Panc1 (cell line): ENCODE measurements around the gene ADGRB3. TPM values are rescaled to one million over a fixed set of nuclear protein-coding genes. Genes with fewer than 3 reads are reported as not detected.

Experiments
- ATAC-seq: fragments of 200-7000 bp; cut with Tn5 transposase; 2 replicates; pipeline ENCODE4 v1.9.1; 2020; ENCODE audit warnings: mild to moderate bottlenecking, moderate library complexity
- BruUV-seq: library from RNA; stranded (reverse); fragments of 400-500 nt; replicated peaks from 2 replicates; lab custom pipeline; 2021; lab: Mats Ljungman, UMichigan
- CTCF ChIA-PET: fragments of 300-600 bp; sonication (Branson Sonifier 250); formaldehyde crosslinking; loops from one replicate; lab custom pipeline; 2022; ENCODE audit warnings: antibody characterized with exemption; lab: Charles Lee
- POLR2A ChIA-PET: fragments of 300-600 bp; sonication (Branson Sonifier 250); formaldehyde crosslinking; loops from one replicate; lab custom pipeline; 2022; ENCODE audit warnings: antibody characterized with exemption; lab: Charles Lee
- DNase-seq: peaks from one replicate; pipeline ENCODE4 v3.0.0-alpha.2; 2010; ENCODE audit warnings: low read depth, low spot score
- H3K27ac ChIP-seq: 2 replicates; pipeline ENCODE4 v1.5.1; 2011; ENCODE audit warnings: mild to moderate bottlenecking, low read length, inconsistent platforms
- H3K27me3 ChIP-seq: fragments of 200-500 bp; sonication (Bioruptor generic); 2 replicates; pipeline ENCODE4 v1.6.0; 2014; ENCODE audit warnings: low read length, inconsistent platforms; ENCODE audit not compliant: control insufficient read depth, insufficient read depth
- H3K36me3 ChIP-seq: fragments of 200-500 bp; sonication (Bioruptor generic); 2 replicates; pipeline ENCODE4 v1.5.1; 2014; ENCODE audit warnings: inconsistent platforms, mild to moderate bottlenecking, low read length, moderate library complexity; ENCODE audit not compliant: control insufficient read depth, insufficient read depth
- H3K4me1 ChIP-seq: 2 replicates; pipeline ENCODE4 v1.5.1; 2011; ENCODE audit warnings: inconsistent platforms, mild to moderate bottlenecking, low read length, moderate library complexity; ENCODE audit not compliant: control insufficient read depth, insufficient read depth
- H3K4me3 ChIP-seq, 2 experiments: 2 replicates each; pipeline ENCODE4 v1.5.1; 2011 to 2012; ENCODE audit warnings: low read depth in 2 of 2, low read length in 2 of 2, mild to moderate bottlenecking in 2 of 2, inconsistent platforms in 1 of 2, moderate library complexity in 1 of 2
- H3K9me3 ChIP-seq: fragments of 200-500 bp; sonication (Bioruptor generic); 2 replicates; pipeline ENCODE4 v1.5.1; 2014; ENCODE audit warnings: low read depth, mild to moderate bottlenecking, inconsistent platforms, low read length, moderate library complexity; ENCODE audit not compliant: control insufficient read depth, insufficient read depth
- POLR2AphosphoS5 ChIP-seq: IDR thresholded peaks from 2 replicates; pipeline ENCODE4 v1.6.1; 2012; ENCODE audit warnings: mild to moderate bottlenecking, low read depth, low read length, moderate library complexity
- SIN3A ChIP-seq: IDR thresholded peaks from 2 replicates; pipeline ENCODE4 v1.6.1; 2012; ENCODE audit warnings: low read depth, mild to moderate bottlenecking, low read length, moderate library complexity, borderline replicate concordance; ENCODE audit not compliant: insufficient read depth
- TCF7L2 ChIP-seq: IDR thresholded peaks from 2 replicates; pipeline ENCODE4 v1.6.1; 2011; ENCODE audit warnings: mild to moderate bottlenecking, low read depth, low read length, inconsistent platforms
- in situ Hi-C: cut with HindIII; loops from 2 replicates; pipeline ENCODE4 v1.10.0; 2016; ENCODE audit warnings: low sequenced_read_pairs, low pct_unique_long_range_greater_than_20kb
- intact Hi-C: fragments of 100-400 bp; cut with micrococcal nuclease; formaldehyde crosslinking; loops from one replicate; pipeline ENCODE4 v1.10.0; 2022; ENCODE audit not compliant: unreplicated experiment
- total RNA-seq: library from RNA; stranded (reverse); gene quantifications from one replicate; pipeline ENCODE4 v1.2.1, GENCODE V29; 2021; ENCODE audit not compliant: unreplicated experiment
- TF ChIP-seq, protein P1 (sequence below): fragments of 450-650 bp; IDR thresholded peaks from 2 replicates; pipeline ENCODE4 v1.5.1; 2017; ENCODE audit warnings: mild to moderate bottlenecking
- TF ChIP-seq, protein P2 (sequence below), 2 experiments: IDR thresholded peaks; 2 replicates each; pipeline ENCODE4 v1.6.1; 2011 to 2012; ENCODE audit warnings: low read depth in 2 of 2, control low read depth in 1 of 2, low read length in 1 of 2, mild to moderate bottlenecking in 1 of 2, moderate library complexity in 1 of 2; ENCODE audit not compliant: insufficient read depth in 1 of 2

Gene ADGRB3
- total RNA-seq, 1 experiment from 2014 or later, result 0.10 TPM

DNA sequence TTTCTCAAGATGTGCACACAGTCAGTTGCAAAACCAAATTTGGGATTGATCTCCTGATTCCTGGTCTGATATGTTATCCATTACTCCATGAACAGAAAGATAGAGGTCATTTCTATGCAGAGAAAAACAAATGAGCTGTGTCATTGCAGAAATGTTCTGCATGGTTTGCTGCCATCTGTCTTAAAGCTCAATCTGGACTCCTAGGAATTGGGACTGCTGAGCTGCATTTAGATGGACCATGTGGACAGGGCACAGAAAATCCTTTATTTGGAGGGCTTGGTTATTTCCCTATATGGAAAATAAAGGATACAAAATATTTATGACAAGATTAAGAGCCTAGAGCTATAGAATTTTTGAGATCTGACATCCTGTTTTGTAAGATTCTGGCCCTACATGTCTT is 91.3 kb downstream of the ADGRB3 start:
- no peaks in the 10 kb centered on the region for H3K36me3 ChIP-seq
- intact Hi-C loops, result no loop called here
- no TSS peak for BruUV-seq
- POLR2A ChIA-PET, result no interaction called here
- H3K9me3 ChIP-seq, result no peaks in the 10 kb centered on the region
- ATAC-seq (no peak), DNase-seq (no peak)
- TF ChIP-seq, protein P1, sequence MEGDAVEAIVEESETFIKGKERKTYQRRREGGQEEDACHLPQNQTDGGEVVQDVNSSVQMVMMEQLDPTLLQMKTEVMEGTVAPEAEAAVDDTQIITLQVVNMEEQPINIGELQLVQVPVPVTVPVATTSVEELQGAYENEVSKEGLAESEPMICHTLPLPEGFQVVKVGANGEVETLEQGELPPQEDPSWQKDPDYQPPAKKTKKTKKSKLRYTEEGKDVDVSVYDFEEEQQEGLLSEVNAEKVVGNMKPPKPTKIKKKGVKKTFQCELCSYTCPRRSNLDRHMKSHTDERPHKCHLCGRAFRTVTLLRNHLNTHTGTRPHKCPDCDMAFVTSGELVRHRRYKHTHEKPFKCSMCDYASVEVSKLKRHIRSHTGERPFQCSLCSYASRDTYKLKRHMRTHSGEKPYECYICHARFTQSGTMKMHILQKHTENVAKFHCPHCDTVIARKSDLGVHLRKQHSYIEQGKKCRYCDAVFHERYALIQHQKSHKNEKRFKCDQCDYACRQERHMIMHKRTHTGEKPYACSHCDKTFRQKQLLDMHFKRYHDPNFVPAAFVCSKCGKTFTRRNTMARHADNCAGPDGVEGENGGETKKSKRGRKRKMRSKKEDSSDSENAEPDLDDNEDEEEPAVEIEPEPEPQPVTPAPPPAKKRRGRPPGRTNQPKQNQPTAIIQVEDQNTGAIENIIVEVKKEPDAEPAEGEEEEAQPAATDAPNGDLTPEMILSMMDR, result no peak
- TF ChIP-seq SIN3A (no peak), TCF7L2 (no peak), POLR2AphosphoS5 (no peak)
- TF ChIP-seq, protein P2, sequence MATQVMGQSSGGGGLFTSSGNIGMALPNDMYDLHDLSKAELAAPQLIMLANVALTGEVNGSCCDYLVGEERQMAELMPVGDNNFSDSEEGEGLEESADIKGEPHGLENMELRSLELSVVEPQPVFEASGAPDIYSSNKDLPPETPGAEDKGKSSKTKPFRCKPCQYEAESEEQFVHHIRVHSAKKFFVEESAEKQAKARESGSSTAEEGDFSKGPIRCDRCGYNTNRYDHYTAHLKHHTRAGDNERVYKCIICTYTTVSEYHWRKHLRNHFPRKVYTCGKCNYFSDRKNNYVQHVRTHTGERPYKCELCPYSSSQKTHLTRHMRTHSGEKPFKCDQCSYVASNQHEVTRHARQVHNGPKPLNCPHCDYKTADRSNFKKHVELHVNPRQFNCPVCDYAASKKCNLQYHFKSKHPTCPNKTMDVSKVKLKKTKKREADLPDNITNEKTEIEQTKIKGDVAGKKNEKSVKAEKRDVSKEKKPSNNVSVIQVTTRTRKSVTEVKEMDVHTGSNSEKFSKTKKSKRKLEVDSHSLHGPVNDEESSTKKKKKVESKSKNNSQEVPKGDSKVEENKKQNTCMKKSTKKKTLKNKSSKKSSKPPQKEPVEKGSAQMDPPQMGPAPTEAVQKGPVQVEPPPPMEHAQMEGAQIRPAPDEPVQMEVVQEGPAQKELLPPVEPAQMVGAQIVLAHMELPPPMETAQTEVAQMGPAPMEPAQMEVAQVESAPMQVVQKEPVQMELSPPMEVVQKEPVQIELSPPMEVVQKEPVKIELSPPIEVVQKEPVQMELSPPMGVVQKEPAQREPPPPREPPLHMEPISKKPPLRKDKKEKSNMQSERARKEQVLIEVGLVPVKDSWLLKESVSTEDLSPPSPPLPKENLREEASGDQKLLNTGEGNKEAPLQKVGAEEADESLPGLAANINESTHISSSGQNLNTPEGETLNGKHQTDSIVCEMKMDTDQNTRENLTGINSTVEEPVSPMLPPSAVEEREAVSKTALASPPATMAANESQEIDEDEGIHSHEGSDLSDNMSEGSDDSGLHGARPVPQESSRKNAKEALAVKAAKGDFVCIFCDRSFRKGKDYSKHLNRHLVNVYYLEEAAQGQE (IDR thresholded peaks at IDR 0.05; ENCODE audit: insufficient read depth in 1 of 2, low read depth in 2 of 2, low read length in 1 of 2), result no peak
- no peak overlapping the region for H3K4me3 ChIP-seq
- CTCF ChIA-PET, result no interaction called here
- no peaks in the 10 kb centered on the region for H3K4me1 ChIP-seq
- in situ Hi-C loops, result no loop called here
- no peak overlapping the region for H3K27ac ChIP-seq
- no peaks in the 10 kb centered on the region for H3K27me3 ChIP-seq

DNA sequence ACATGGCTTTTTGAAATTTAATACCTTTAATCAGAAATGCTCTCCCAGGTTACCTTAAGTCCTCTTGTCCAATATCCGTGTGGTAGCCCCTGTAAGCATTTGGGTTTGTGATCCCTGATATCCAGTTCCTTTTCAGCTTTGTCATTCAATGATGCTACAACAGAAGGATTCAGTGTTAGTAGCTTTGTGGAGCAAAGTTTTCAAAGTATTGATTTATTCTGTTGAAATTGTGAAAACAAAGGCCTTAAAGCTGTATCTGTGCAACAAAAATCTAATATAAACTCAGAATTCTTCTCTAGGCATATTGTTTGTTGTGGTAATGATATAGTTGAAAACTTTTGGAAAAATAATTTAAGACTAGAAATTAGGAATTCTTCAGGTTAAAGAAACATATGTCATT is 91.9 kb downstream of the ADGRB3 start:
- CTCF ChIA-PET, result no interaction called here
- no peaks in the 10 kb centered on the region for H3K36me3 ChIP-seq
- H3K27me3 ChIP-seq, result no peaks in the 10 kb centered on the region
- H3K4me3 ChIP-seq, result no peak overlapping the region
- ATAC-seq (no peak), DNase-seq (no peak)
- in situ Hi-C loops (no loop called here), intact Hi-C loops (no loop called here)
- POLR2A ChIA-PET, result no interaction called here
- TF ChIP-seq, protein P1, result no peak
- TF ChIP-seq, protein P2 (IDR thresholded peaks at IDR 0.05; ENCODE audit: insufficient read depth in 1 of 2, low read depth in 2 of 2, low read length in 1 of 2), result no peak
- TF ChIP-seq TCF7L2 (no peak), POLR2AphosphoS5 (no peak), SIN3A (no peak)
- no peaks in the 10 kb centered on the region for H3K9me3 ChIP-seq
- no TSS peak for BruUV-seq
- H3K4me1 ChIP-seq, result no peaks in the 10 kb centered on the region
- H3K27ac ChIP-seq, result no peak overlapping the region
